GM12801 (cell line): ENCODE data around the gene ITLN1.

Source experiments
- TF ChIP-seq, protein P1 (sequence below): IDR thresholded peaks from one replicate; pipeline ENCODE4 v1.5.1; 2011; ENCODE audit warnings: control low read depth; ENCODE audit not compliant: insufficient read length; ENCODE audit errors: extremely low read depth

ITLN1 gene

DNA sequence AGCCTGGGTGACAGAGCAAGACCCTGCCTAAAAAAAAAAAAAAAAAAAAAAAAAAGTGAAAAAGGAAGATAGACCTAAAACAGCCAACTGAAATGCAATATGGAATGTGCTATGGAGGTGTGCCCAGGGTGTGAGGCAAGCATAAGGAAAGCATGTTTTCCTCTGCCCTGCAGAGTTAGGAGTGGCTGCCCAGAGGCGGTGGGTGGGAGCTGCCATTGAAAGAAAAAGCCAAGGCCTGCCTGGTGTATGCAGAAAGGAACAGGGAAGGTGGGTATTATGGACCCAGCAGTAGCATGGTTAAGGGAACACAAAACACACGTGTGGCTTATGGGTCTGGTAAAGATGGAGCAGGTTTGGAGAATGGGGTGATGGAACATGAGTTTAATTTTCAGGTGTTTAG is 31.2 kb downstream of the ITLN1 start:
- TF ChIP-seq, protein P1, sequence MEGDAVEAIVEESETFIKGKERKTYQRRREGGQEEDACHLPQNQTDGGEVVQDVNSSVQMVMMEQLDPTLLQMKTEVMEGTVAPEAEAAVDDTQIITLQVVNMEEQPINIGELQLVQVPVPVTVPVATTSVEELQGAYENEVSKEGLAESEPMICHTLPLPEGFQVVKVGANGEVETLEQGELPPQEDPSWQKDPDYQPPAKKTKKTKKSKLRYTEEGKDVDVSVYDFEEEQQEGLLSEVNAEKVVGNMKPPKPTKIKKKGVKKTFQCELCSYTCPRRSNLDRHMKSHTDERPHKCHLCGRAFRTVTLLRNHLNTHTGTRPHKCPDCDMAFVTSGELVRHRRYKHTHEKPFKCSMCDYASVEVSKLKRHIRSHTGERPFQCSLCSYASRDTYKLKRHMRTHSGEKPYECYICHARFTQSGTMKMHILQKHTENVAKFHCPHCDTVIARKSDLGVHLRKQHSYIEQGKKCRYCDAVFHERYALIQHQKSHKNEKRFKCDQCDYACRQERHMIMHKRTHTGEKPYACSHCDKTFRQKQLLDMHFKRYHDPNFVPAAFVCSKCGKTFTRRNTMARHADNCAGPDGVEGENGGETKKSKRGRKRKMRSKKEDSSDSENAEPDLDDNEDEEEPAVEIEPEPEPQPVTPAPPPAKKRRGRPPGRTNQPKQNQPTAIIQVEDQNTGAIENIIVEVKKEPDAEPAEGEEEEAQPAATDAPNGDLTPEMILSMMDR = no peak

- TF ChIP-seq, protein P1 = no peak
Observed at GRCh38 chr1:160853014-160853413, 32.0 kb downstream of the ITLN1 start.

DNA sequence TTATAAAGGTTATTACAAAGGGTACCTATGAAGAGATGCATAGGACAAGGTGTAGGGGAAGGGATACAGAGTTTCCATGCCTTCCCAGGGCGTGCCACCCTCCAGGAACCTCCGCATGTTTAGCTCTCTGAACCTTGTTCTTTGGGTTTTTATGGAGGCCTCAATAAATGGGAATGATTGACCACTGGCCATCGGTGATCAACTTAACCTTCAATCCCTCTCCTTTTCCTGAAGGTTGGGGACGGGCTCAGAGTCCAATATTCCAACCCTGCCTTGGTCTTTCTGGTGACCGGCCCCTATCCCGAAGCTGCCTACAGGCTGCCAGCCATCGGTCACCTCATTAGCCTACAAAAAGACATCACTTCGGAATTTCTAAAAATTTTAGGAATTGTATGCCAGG is 34.0 kb downstream of the ITLN1 start:
- TF ChIP-seq, protein P1 = no peak

- TF ChIP-seq, protein P1 = no peak
Observed at GRCh38 chr1:160850541-160850940, 34.4 kb downstream of the ITLN1 start.

GRCh38 chr1:160846281-160846680 is 38.7 kb downstream of the ITLN1 start:
- TF ChIP-seq, protein P1 = no peak

- TF ChIP-seq, protein P1 = no peak
Observed at GRCh38 chr1:160844447-160845232, 40.3 kb downstream of the ITLN1 start.

GRCh38 chr1:160841079-160841478 is 43.9 kb downstream of the ITLN1 start:
- TF ChIP-seq, protein P1 = no peak
